ENCODE results near the gene RPE.

Gene RPE

DNA sequence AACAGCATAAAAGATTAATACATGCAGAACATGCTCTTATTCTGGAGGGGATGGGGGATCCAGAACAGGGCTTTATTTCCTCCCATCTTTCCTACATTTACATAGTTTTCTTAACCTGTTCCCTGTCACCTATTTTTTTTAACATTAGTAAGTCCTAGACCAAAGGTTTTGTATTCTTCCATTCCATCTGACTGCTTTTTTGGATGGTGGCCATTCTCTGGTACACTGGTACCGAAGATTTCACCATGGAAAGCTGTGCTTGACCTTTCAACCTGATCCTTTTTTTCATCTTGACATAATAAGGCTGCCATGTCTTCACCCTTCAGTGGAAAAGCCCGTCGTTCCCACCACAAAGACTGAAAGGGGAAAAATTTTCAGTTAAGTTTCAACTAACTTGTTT, 20.4 kb downstream of the RPE start:
- DNase-seq (ENCODE audit: extremely low read depth, low read depth) = no peak
- TF ChIP-seq, protein P1, sequence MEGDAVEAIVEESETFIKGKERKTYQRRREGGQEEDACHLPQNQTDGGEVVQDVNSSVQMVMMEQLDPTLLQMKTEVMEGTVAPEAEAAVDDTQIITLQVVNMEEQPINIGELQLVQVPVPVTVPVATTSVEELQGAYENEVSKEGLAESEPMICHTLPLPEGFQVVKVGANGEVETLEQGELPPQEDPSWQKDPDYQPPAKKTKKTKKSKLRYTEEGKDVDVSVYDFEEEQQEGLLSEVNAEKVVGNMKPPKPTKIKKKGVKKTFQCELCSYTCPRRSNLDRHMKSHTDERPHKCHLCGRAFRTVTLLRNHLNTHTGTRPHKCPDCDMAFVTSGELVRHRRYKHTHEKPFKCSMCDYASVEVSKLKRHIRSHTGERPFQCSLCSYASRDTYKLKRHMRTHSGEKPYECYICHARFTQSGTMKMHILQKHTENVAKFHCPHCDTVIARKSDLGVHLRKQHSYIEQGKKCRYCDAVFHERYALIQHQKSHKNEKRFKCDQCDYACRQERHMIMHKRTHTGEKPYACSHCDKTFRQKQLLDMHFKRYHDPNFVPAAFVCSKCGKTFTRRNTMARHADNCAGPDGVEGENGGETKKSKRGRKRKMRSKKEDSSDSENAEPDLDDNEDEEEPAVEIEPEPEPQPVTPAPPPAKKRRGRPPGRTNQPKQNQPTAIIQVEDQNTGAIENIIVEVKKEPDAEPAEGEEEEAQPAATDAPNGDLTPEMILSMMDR (IDR thresholded peaks at IDR 0.05; ENCODE audit: low read depth, low read length) = no peak

DNA sequence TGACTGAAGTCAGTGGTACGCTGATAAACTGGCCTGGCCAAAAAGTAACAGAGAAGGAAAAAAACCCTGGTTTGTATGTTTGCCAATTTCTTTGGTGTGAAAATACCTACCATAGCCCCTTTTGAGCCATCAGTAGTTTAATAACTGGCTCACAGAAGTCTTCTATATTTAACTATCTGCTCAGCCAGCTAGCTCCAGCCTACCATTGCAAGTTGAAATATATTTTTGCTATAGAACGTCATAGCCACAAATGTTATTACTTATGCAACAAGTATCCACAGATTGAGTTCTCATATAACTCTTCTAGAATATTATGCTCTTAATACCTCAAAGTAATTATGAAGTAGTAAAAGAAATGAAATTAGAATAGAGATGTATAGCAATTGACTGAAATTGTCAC, 25.2 kb downstream of the RPE start:
- TF ChIP-seq, protein P1 (IDR thresholded peaks at IDR 0.05; ENCODE audit: low read depth, low read length) = no peak
- no peak for DNase-seq (ENCODE audit: extremely low read depth, low read depth)

DNA sequence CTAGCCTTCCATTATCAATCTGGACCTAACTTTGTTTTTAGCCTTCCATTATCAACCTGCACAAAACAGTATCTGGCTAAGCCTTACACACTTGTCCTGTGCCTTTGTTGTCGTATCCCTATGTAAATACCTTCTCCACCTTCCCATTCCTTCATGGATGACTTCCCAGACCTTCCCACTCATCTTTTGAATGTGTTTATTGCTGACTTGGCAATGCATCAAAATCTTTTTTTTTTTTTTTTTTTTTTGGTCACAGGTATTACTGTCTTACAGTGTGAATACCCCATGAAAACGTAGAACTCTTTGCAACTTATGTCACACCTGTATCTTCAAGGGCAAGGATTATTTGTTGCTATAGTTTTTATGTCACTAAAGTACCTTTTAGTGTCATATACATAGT, 25.7 kb downstream of the RPE start:
- TF ChIP-seq, protein P1 (IDR thresholded peaks at IDR 0.05; ENCODE audit: low read depth, low read length) = no peak
- DNase-seq (ENCODE audit: extremely low read depth, low read depth) = no peak

- TF ChIP-seq, protein P1 (IDR thresholded peaks at IDR 0.05; ENCODE audit: low read depth, low read length) = no peak
- DNase-seq (ENCODE audit: extremely low read depth, low read depth) = no peak
Measured at GRCh38 chr2:210034087-210034683, 31.7 kb downstream of the RPE start.

GRCh38 chr2:210035679-210036078, 33.2 kb downstream of the RPE start:
- TF ChIP-seq, protein P1 (IDR thresholded peaks at IDR 0.05; ENCODE audit: low read depth, low read length) = no peak
- DNase-seq (ENCODE audit: extremely low read depth, low read depth) = no peak

DNA sequence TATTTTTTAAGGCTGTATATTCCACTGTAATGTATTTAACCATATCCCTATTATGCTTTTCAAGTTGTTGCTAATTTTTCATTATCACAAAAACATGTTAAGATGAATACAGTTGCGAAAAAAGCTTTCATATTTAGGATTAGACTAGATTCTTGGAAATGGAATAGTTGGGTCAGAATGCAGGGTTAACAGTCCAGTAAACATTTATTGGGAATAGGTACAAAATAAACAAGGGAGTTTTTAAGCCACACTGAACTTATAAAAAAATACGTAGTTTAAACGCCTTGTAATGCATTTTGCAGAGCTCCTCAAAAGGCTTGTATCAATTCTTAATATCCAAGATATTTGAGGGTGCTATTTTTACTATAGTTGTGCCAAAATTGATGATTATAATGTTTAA, 35.6 kb downstream of the RPE start:
- TF ChIP-seq, protein P1 (IDR thresholded peaks at IDR 0.05; ENCODE audit: low read depth, low read length) = no peak
- DNase-seq (ENCODE audit: extremely low read depth, low read depth) = no peak

DNA sequence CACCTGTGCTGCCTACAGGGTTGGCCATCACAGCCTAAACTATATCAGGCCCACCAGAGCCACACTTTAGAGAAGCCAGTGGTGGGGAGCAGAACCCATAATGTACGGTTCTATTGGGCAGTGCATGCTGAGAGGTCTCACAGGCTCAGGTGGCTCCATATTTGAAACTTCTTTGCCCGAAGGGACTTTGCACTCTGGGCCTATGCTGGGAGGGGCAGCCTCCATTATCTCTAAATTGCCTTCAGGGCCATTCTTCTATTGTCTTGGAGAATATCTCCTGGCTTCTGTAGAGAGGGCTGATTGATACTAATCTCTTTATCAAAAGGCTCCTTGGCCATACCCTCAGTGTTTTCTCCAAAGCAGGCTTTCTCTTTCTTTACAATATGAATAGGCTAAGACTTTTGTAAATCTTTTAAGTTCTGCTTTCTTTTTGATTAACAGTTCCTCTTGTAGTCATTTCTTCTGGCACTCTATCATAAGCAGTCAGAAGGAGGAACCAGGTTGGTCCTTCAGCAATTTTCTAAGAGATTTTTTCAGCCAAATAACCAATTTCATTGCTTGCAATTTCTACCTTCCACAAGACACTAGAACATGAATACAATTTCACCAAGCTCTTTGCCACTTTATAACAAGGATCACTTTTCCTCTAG, 44.5 kb downstream of the RPE start:
- no peak for DNase-seq (ENCODE audit: extremely low read depth, low read depth)
- TF ChIP-seq, protein P1 (IDR thresholded peaks at IDR 0.05; ENCODE audit: low read depth, low read length) = no peak

All from AG09319 (cell line).